Stomach (tissue), 9 donors: ENCODE data around the gene SVIL. TPM values are rescaled to one million over a fixed set of nuclear protein-coding genes. Genes with fewer than 3 reads are reported as not detected.
A peak's percentile ranks its signal among the peaks of the same experiment; 100 is the strongest.

ENCODE experiments used
- DNase-seq, 2 donors: peaks; one replicate each; pipeline versions ENCODE4 v3.0.0 to v3.0.0-alpha.2; 2013 to 2019
- H3K27ac ChIP-seq, 5 donors: fragments of 200-600 bp in 4 of 5; sonication (generic) in 4 of 5; one replicate each; pipeline ENCODE4 v1.5.1; 2013 to 2019; ENCODE audit warnings: mild to moderate bottlenecking in 1 of 5, moderate library complexity in 1 of 5
- H3K27me3 ChIP-seq, 3 donors: fragments of 200-600 bp; sonication (generic); one replicate each; pipeline ENCODE4 v1.5.1; 2017 to 2019; ENCODE audit warnings: mixed run types in 1 of 3
- H3K36me3 ChIP-seq, 4 donors: fragments of 200-600 bp; sonication (generic); 1 replicate in 3 of 4; 2 replicates in 1 of 4; pipeline ENCODE4 v1.5.1; 2016 to 2019
- H3K4me1 ChIP-seq, 4 donors: fragments of 200-600 bp; sonication (generic); one replicate each; pipeline ENCODE4 v1.5.1; 2016 to 2019
- H3K4me3 ChIP-seq, 4 donors: fragments of 200-600 bp; sonication (generic) in 3 of 4; one replicate each; pipeline ENCODE4 v1.5.1; 2016 to 2019; ENCODE audit warnings: mild to moderate bottlenecking in 1 of 4
- H3K9me3 ChIP-seq, 4 donors: fragments of 200-600 bp; sonication (generic); one replicate each; pipeline ENCODE4 v1.5.1; 2016 to 2019
- CTCF ChIP-seq, 7 experiments: fragments of 450-650 bp in 4 of 7; fragments of 200-600 bp in 3 of 7; sonication (generic) in 3 of 7; IDR thresholded peaks; one replicate each; pipeline ENCODE4 v1.5.1; 2016 to 2019; ENCODE audit warnings: antibody characterized with exemption in 7 of 7, control low read depth in 2 of 7, mild to moderate bottlenecking in 1 of 7
- EP300 ChIP-seq: sonication (generic); formaldehyde crosslinking; IDR thresholded peaks from one replicate; pipeline ENCODE4 v1.6.1; 2017; ENCODE audit warnings: antibody characterized with exemption
- POLR2A ChIP-seq, 4 donors: fragments of 450-650 bp; IDR thresholded peaks; one replicate each; pipeline ENCODE4 v1.6.1; 2016; ENCODE audit warnings: antibody characterized with exemption in 4 of 4, control low read depth in 2 of 4, mild to moderate bottlenecking in 1 of 4, moderate library complexity in 1 of 4
- POLR2AphosphoS5 ChIP-seq, 3 donors: sonication (generic); formaldehyde crosslinking; IDR thresholded peaks; one replicate each; pipeline ENCODE4 v1.6.1; 2016; ENCODE audit warnings: antibody characterized with exemption in 3 of 3
- WGBS, 5 donors: extraction: QIAGEN DNeasy Blood & Tissue Kit in 3 of 5; methylation state at CpG; one replicate each; pipeline versions ENCODE4 v1.1.5 to v1.1.7; 2013 to 2018; 5-methylcytosine and 5-hydroxymethylcytosine counted together
- intact Hi-C: fragments of 100-400 bp; cut with DNase I; formaldehyde crosslinking; loops from one replicate; pipeline ENCODE4 v1.15.1; 2023; ENCODE audit warnings: low total_unique reads
- polyA plus RNA-seq, 3 donors: library from polyadenylated mRNA; stranded (reverse); fragments of 200-250 nt; gene quantifications; one replicate each; pipeline ENCODE4 v1.2.3, GENCODE V29; 2013
- total RNA-seq, 5 donors: library from RNA; depleted of rRNA; stranded (reverse); fragments of >200 nt; gene quantifications; one replicate each; pipeline versions ENCODE4 v1.1.0 to v1.2.3, GENCODE V29; 2014 to 2016
- donor health status: healthy with polysubstance abuse.
- donor health status: Bipolar disorder and iron deficiency.
- donor health status: healthy.

Gene SVIL
- total and polyA plus RNA-seq, 8 donors = 6.8 to 400 (median 112) TPM

GRCh38 chr10:29473406-29474100 is 161.2 kb downstream of the SVIL start:
- WGBS, 5 donors = 84 to 88% (median 86%) methylated on average over 19 of the region's 19 CpGs
- Histone ChIP-seq H3K27me3 (no peaks in the 10 kb centered on the region), H3K9me3 (no peaks in the 10 kb centered on the region), H3K27ac (peak overlapping the region in 1 of 5 donors; percentile 27), H3K4me1 (peaks cover 0 to 42% (median 20%) of the 10 kb centered on the region in 4 donors), H3K4me3 (no peak overlapping the region), H3K36me3 (peaks cover 23 to 94% (median 80%) of the 10 kb centered on the region in 4 donors)
- TF ChIP-seq CTCF (IDR thresholded peaks at IDR 0.05) (no peak), POLR2A (IDR thresholded peaks at IDR 0.05) (no peak), EP300 (no peak), POLR2AphosphoS5 (IDR thresholded peaks at IDR 0.05) (no peak)
- no peak for DNase-seq
- intact Hi-C loops = no loop called here

GRCh38 chr10:29473087-29473356 is 161.7 kb downstream of the SVIL start:
- DNase-seq = no peak
- Histone ChIP-seq H3K36me3 (peaks cover 24 to 94% (median 78%) of the 10 kb centered on the region in 4 donors), H3K27me3 (no peaks in the 10 kb centered on the region), H3K27ac (peak overlapping the region in 2 of 5 donors; percentile 27 to 36), H3K4me1 (peaks cover 0 to 41% (median 20%) of the 10 kb centered on the region in 4 donors), H3K4me3 (no peak overlapping the region), H3K9me3 (no peaks in the 10 kb centered on the region)
- no peak for TF ChIP-seq POLR2AphosphoS5 (IDR thresholded peaks at IDR 0.05)
- TF ChIP-seq POLR2A (IDR thresholded peaks at IDR 0.05) = no peak
- TF ChIP-seq EP300 = no peak
- TF ChIP-seq CTCF (IDR thresholded peaks at IDR 0.05) = no peak
- intact Hi-C loops = no loop called here
- 71 to 84% (median 79%) methylated on average over 6 of the region's 6 CpGs for WGBS, 5 donors

GRCh38 chr10:29472301-29473086 is 162.3 kb downstream of the SVIL start:
- peak overlapping the region in 2 of 5 donors; percentile 27 to 36 for H3K27ac ChIP-seq
- H3K36me3 ChIP-seq = peaks cover 30 to 94% (median 83%) of the 10 kb centered on the region in 4 donors
- TF ChIP-seq POLR2AphosphoS5 (IDR thresholded peaks at IDR 0.05) (no peak), EP300 (no peak), POLR2A (IDR thresholded peaks at IDR 0.05) (no peak), CTCF (IDR thresholded peaks at IDR 0.05) (no peak)
- peaks cover 0 to 36% (median 17%) of the 10 kb centered on the region in 4 donors for H3K4me1 ChIP-seq
- WGBS, 5 donors = 70 to 78% (median 74%) methylated on average over 5 of the region's 5 CpGs
- H3K9me3 ChIP-seq = no peaks in the 10 kb centered on the region
- H3K27me3 ChIP-seq = no peaks in the 10 kb centered on the region
- intact Hi-C loops = no loop called here
- DNase-seq = no peak
- H3K4me3 ChIP-seq = no peak overlapping the region

GRCh38 chr10:29471544-29471859 is 163.3 kb downstream of the SVIL start:
- no peak for DNase-seq
- WGBS, 5 donors = 17 to 33% (median 19%) methylated on average over 1 of the region's 1 CpG
- Histone ChIP-seq H3K36me3 (peaks cover 37 to 96% (median 88%) of the 10 kb centered on the region in 4 donors), H3K9me3 (no peaks in the 10 kb centered on the region), H3K4me3 (no peak overlapping the region), H3K27me3 (no peaks in the 10 kb centered on the region), H3K27ac (no peak overlapping the region), H3K4me1 (peaks cover 0 to 32% (median 14%) of the 10 kb centered on the region in 4 donors)
- intact Hi-C loops = no loop called here
- TF ChIP-seq EP300 (no peak), POLR2A (IDR thresholded peaks at IDR 0.05) (no peak), CTCF (IDR thresholded peaks at IDR 0.05) (no peak), POLR2AphosphoS5 (IDR thresholded peaks at IDR 0.05) (no peak)
